Esophagus muscularis mucosa (tissue), 4 donors: ENCODE results near the gene UBE2J2. TPM values are rescaled to one million over a fixed set of nuclear protein-coding genes. Genes with fewer than 3 reads are reported as not detected.
"Not testable (repeated sequence)": the region's sequence is repeated elsewhere in the genome, so short reads cannot be mapped to it uniquely, and the experiment has no call there.

Experiments used
- DNase-seq: peaks from one replicate; pipeline ENCODE4 v3.0.0-alpha.2; 2017; ENCODE audit errors: extremely low spot score
- H3K27ac ChIP-seq, 4 donors: fragments of 200-600 bp; sonication (generic); replicated peaks in 1 of 4; 1 replicate in 3 of 4; 2 replicates in 1 of 4; pipeline ENCODE4 v1.5.1; 2016 to 2019; ENCODE audit warnings: mild to moderate bottlenecking in 1 of 4
- H3K27me3 ChIP-seq, 4 donors: fragments of 200-600 bp; sonication (generic); one replicate each; pipeline versions ENCODE4 v1.5.1 to v1.6.0; 2016 to 2019
- H3K36me3 ChIP-seq, 4 donors: fragments of 200-600 bp; sonication (generic); one replicate each; pipeline ENCODE4 v1.5.1; 2016 to 2019
- H3K4me1 ChIP-seq, 4 donors: fragments of 200-600 bp; sonication (generic); one replicate each; pipeline ENCODE4 v1.5.1; 2016 to 2019
- H3K4me3 ChIP-seq, 4 donors: fragments of 200-600 bp; sonication (generic); 1 replicate in 2 of 4; 2 replicates in 2 of 4; pipeline ENCODE4 v1.5.1; 2016 to 2019; ENCODE audit warnings: mild to moderate bottlenecking in 4 of 4, moderate library complexity in 1 of 4
- H3K9me3 ChIP-seq, 4 donors: fragments of 200-600 bp; sonication (generic); 1 replicate in 3 of 4; 2 replicates in 1 of 4; pipeline ENCODE4 v1.5.1; 2016 to 2019
- CTCF ChIP-seq, 3 experiments: fragments of 200-600 bp in 2 of 3; fragments of 450-650 bp in 1 of 3; sonication (generic) in 2 of 3; IDR thresholded peaks; one replicate each; pipeline ENCODE4 v1.5.1; 2017 to 2019; ENCODE audit warnings: antibody characterized with exemption in 3 of 3, mild to moderate bottlenecking in 2 of 3, moderate library complexity in 1 of 3
- EP300 ChIP-seq: sonication (generic); formaldehyde crosslinking; IDR thresholded peaks from one replicate; pipeline ENCODE4 v1.6.1; 2017; ENCODE audit warnings: antibody characterized with exemption
- POLR2A ChIP-seq: fragments of 450-650 bp; IDR thresholded peaks from one replicate; pipeline ENCODE4 v1.6.1; 2017; ENCODE audit warnings: antibody characterized with exemption, moderate library complexity, mild to moderate bottlenecking, low read depth
- POLR2AphosphoS5 ChIP-seq, 2 donors: sonication (generic); formaldehyde crosslinking; IDR thresholded peaks; one replicate each; pipeline ENCODE4 v1.6.1; 2017; ENCODE audit warnings: antibody characterized with exemption in 2 of 2
- WGBS: methylation state at CpG from one replicate; pipeline ENCODE4 v1.1.5; 2018; 5-methylcytosine and 5-hydroxymethylcytosine counted together
- intact Hi-C: fragments of 100-400 bp; cut with DNase I; formaldehyde crosslinking; loops from one replicate; pipeline ENCODE4 v1.15.1; 2023
- total RNA-seq, 4 donors: library from RNA; depleted of rRNA; stranded (reverse); fragments of >200 nt; gene quantifications; one replicate each; pipeline versions ENCODE4 v1.1.0 to v1.2.1, GENCODE V29; 2016

Gene UBE2J2
- total RNA-seq, 4 donors from 2014 or later = 34.9 to 61.4 (median 49.5) TPM

GRCh38 chr1:1253314-1253713 is 20.3 kb downstream of the UBE2J2 start:
- Histone ChIP-seq H3K27ac (no peak overlapping the region), H3K27me3 (peaks cover 0 to 5% (median 0%) of the 10 kb centered on the region in 4 donors), H3K4me3 (no peak overlapping the region), H3K36me3 (peaks cover 28 to 75% (median 55%) of the 10 kb centered on the region in 4 donors), H3K9me3 (no peaks in the 10 kb centered on the region), H3K4me1 (peaks cover 0 to 6% (median 0%) of the 10 kb centered on the region in 4 donors)
- intact Hi-C loops = no loop called here
- 82% methylated on average over 12 of the region's 12 CpGs for WGBS
- no peak for TF ChIP-seq POLR2AphosphoS5 (IDR thresholded peaks at IDR 0.05)
- TF ChIP-seq POLR2A = no peak
- TF ChIP-seq EP300 = no peak
- TF ChIP-seq CTCF (IDR thresholded peaks at IDR 0.05) = no peak
- no peak for DNase-seq

GRCh38 chr1:1250786-1251284 is 22.8 kb downstream of the UBE2J2 start:
- peaks cover 3 to 19% (median 15%) of the 10 kb centered on the region in 4 donors for H3K4me1 ChIP-seq
- intact Hi-C loops = no loop called here
- no peaks in the 10 kb centered on the region for H3K9me3 ChIP-seq
- DNase-seq = no peak
- H3K36me3 ChIP-seq = peaks cover 14 to 51% (median 39%) of the 10 kb centered on the region in 4 donors
- WGBS = 79% methylated on average over 13 of the region's 16 CpGs
- H3K27me3 ChIP-seq = peaks cover 0 to 30% (median 14%) of the 10 kb centered on the region in 4 donors
- TF ChIP-seq POLR2A (no peak), CTCF (IDR thresholded peaks at IDR 0.05) (no peak), EP300 (no peak), POLR2AphosphoS5 (IDR thresholded peaks at IDR 0.05) (no peak)
- H3K4me3 ChIP-seq = no peak overlapping the region
- H3K27ac ChIP-seq = no peak overlapping the region

GRCh38 chr1:1248009-1248913 is 25.4 kb downstream of the UBE2J2 start:
- H3K9me3 ChIP-seq, DNase-seq, H3K27ac ChIP-seq, H3K4me3 ChIP-seq, intact Hi-C loops: not testable (repeated sequence)
- Histone ChIP-seq H3K27me3 (peaks cover 0 to 38% (median 18%) of the 10 kb centered on the region in 4 donors), H3K36me3 (peaks cover 0 to 31% (median 14%) of the 10 kb centered on the region in 4 donors), H3K4me1 (peaks cover 3 to 19% (median 15%) of the 10 kb centered on the region in 4 donors)
- WGBS = 90% methylated on average over 11 of the region's 21 CpGs

GRCh38 chr1:1247341-1247913 is 26.2 kb downstream of the UBE2J2 start:
- peaks cover 0 to 31% (median 9%) of the 10 kb centered on the region in 4 donors for H3K36me3 ChIP-seq
- peaks cover 3 to 19% (median 15%) of the 10 kb centered on the region in 4 donors for H3K4me1 ChIP-seq
- 73% methylated on average over 19 of the region's 25 CpGs for WGBS
- no peak overlapping the region for H3K27ac ChIP-seq
- no peak for DNase-seq
- peaks cover 0 to 38% (median 18%) of the 10 kb centered on the region in 4 donors for H3K27me3 ChIP-seq
- intact Hi-C loops = no loop called here
- TF ChIP-seq POLR2A = no peak
- no peak for TF ChIP-seq EP300
- TF ChIP-seq POLR2AphosphoS5 (IDR thresholded peaks at IDR 0.05) = no peak
- no peak for TF ChIP-seq CTCF (IDR thresholded peaks at IDR 0.05)
- H3K4me3 ChIP-seq = no peak overlapping the region
- H3K9me3 ChIP-seq = no peaks in the 10 kb centered on the region
